HCT116 (cell line): ENCODE measurements around the gene MEGF8. TPM values are rescaled to one million over a fixed set of nuclear protein-coding genes. Genes with fewer than 3 reads are reported as not detected.

Experiments
- ATAC-seq: fragments of 200-7000 bp; cut with Tn5 transposase; 2 replicates; pipeline ENCODE4 v1.9.1; 2020; ENCODE audit warnings: mild to moderate bottlenecking, moderate library complexity
- BruUV-seq: library from RNA; stranded (reverse); fragments of 400-500 nt; replicated peaks from 2 replicates; lab custom pipeline; 2021; lab: Mats Ljungman, UMichigan
- CTCF ChIA-PET: fragments of 300-600 bp; sonication (Branson Sonifier 250); formaldehyde crosslinking; loops from one replicate; lab custom pipeline; 2021; ENCODE audit warnings: antibody characterized with exemption; lab: Charles Lee
- POLR2A ChIA-PET: fragments of 300-600, 350-600 bp; sonication (Branson Sonifier 250); formaldehyde crosslinking; loops from one replicate; lab custom pipeline; 2021; ENCODE audit warnings: antibody characterized with exemption; lab: Charles Lee
- RAD21 ChIA-PET, 2 experiments: fragments of 300-600 bp; sonication (Branson Sonifier 250); formaldehyde crosslinking; loops; one replicate each; lab custom pipeline; 2023; ENCODE audit warnings: low total read pairs in 2 of 2; ENCODE audit not compliant: uncharacterized antibody in 2 of 2, unreplicated experiment in 2 of 2, low non-redundant PET in 1 of 2; lab: Charles Lee
- DNase-seq: peaks from one replicate; pipeline ENCODE4 v3.0.0-alpha.2; 2010; ENCODE audit warnings: low read depth, low spot score
- H2AFZ ChIP-seq: fragments of 200-600 bp; shearing (Covaris generic), sonication (generic); 2 replicates; pipeline ENCODE4 v1.6.1; 2017; ENCODE audit warnings: low read depth, mixed run types, mixed read lengths, antibody characterized with exemption, low read length; ENCODE audit not compliant: poor library complexity, severe bottlenecking
- H3K27ac ChIP-seq: 2 replicates; pipeline ENCODE4 v1.5.1; 2012; ENCODE audit warnings: low read depth, low read length
- H3K27me3 ChIP-seq: fragments of 200-600 bp; sonication (generic); 2 replicates; pipeline ENCODE4 v1.6.1; 2016; ENCODE audit warnings: mixed run types, low read length, mixed read lengths; ENCODE audit not compliant: insufficient read depth
- H3K36me3 ChIP-seq, 2 experiments: fragments of 200-500 bp in 1 of 2; fragments of 200-600 bp in 1 of 2; sonication (Bioruptor generic) in 1 of 2; sonication (generic) in 1 of 2; 2 replicates each; pipeline versions ENCODE4 v1.5.1 to v1.6.1; 2014 to 2016; ENCODE audit warnings: low read length in 2 of 2, inconsistent platforms in 1 of 2, mixed read lengths in 1 of 2, mixed run types in 1 of 2; ENCODE audit not compliant: insufficient read depth in 2 of 2, control insufficient read depth in 1 of 2
- H3K4me1 ChIP-seq, 2 experiments: fragments of 200-600 bp in 1 of 2; sonication (generic) in 1 of 2; 2 replicates each; pipeline versions ENCODE4 v1.5.1 to v1.6.1; 2012 to 2017; ENCODE audit warnings: low read length in 2 of 2, inconsistent platforms in 1 of 2, mild to moderate bottlenecking in 1 of 2, mixed read lengths in 1 of 2, mixed run types in 1 of 2, moderate library complexity in 1 of 2; ENCODE audit not compliant: insufficient read depth in 2 of 2, control insufficient read depth in 1 of 2
- H3K4me2 ChIP-seq: fragments of 200-600 bp; sonication (generic); 2 replicates; pipeline ENCODE4 v1.6.1; 2017; ENCODE audit warnings: mixed run types, low read length, mixed read lengths
- H3K4me3 ChIP-seq, 2 experiments: fragments of 200-600 bp in 1 of 2; sonication (generic) in 1 of 2; replicated peaks in 1 of 2; 2 replicates each; pipeline ENCODE4 v1.5.1; 2011 to 2016; ENCODE audit warnings: low read length in 2 of 2, control low read depth in 1 of 2, low read depth in 1 of 2, mild to moderate bottlenecking in 1 of 2, mixed read lengths in 1 of 2, mixed run types in 1 of 2
- H3K79me2 ChIP-seq: fragments of 200-600 bp; sonication (generic); 2 replicates; pipeline ENCODE4 v1.6.1; 2017; ENCODE audit warnings: mild to moderate bottlenecking, mixed run types, low read length, moderate library complexity, mixed read lengths; ENCODE audit not compliant: insufficient read depth
- H3K9ac ChIP-seq: fragments of 200-600 bp; sonication (generic); 2 replicates; pipeline ENCODE4 v1.6.1; 2016; ENCODE audit warnings: low read length, mixed read lengths
- H3K9me2 ChIP-seq: fragments of 200-600 bp; sonication (generic), shearing (Covaris generic); 2 replicates; pipeline ENCODE4 v1.6.1; 2017; ENCODE audit warnings: mixed run types, mild to moderate bottlenecking, moderate library complexity; ENCODE audit not compliant: insufficient read depth
- H3K9me3 ChIP-seq, 2 experiments: fragments of 200-500 bp in 1 of 2; fragments of 200-600 bp in 1 of 2; sonication (Bioruptor generic) in 1 of 2; sonication (generic) in 1 of 2; 2 replicates each; pipeline ENCODE4 v1.6.1; 2014 to 2017; ENCODE audit warnings: low read length in 2 of 2, mixed read lengths in 2 of 2, inconsistent platforms in 1 of 2, low read depth in 1 of 2, mild to moderate bottlenecking in 1 of 2, mixed run types in 1 of 2, moderate library complexity in 1 of 2; ENCODE audit not compliant: control insufficient read depth in 1 of 2, insufficient read depth in 1 of 2
- H4K20me1 ChIP-seq: fragments of 200-600 bp; sonication (generic), shearing (Covaris generic); 2 replicates; pipeline ENCODE4 v1.6.1; 2017; ENCODE audit warnings: mixed run types, mild to moderate bottlenecking, moderate library complexity; ENCODE audit not compliant: insufficient read depth
- POLR2AphosphoS5 ChIP-seq: IDR thresholded peaks from 2 replicates; pipeline ENCODE4 v1.6.1; 2011; ENCODE audit warnings: mild to moderate bottlenecking, low read depth, low read length, moderate library complexity
- ZBTB33 ChIP-seq: IDR thresholded peaks from 2 replicates; pipeline ENCODE4 v1.6.1; 2011; ENCODE audit warnings: mild to moderate bottlenecking, low read length, moderate library complexity; ENCODE audit not compliant: insufficient replicate concordance; ENCODE audit errors: extremely low read depth
- intact Hi-C: fragments of 100-400 bp; cut with micrococcal nuclease; formaldehyde crosslinking; loops from 2 replicates; pipeline ENCODE4 v1.10.0; 2022
- total RNA-seq: library from RNA; stranded (reverse); gene quantifications from one replicate; pipeline ENCODE4 v1.2.1, GENCODE V29; 2021; ENCODE audit not compliant: unreplicated experiment

The MEGF8 gene
- total RNA-seq, 1 experiment from 2014 or later, result 24.0 TPM

- POLR2A ChIA-PET, result no interaction called here
- no peak overlapping the region for H3K9ac ChIP-seq
Observed at GRCh38 chr19:42406111-42406510, 80.7 kb downstream of the MEGF8 start.

DNA sequence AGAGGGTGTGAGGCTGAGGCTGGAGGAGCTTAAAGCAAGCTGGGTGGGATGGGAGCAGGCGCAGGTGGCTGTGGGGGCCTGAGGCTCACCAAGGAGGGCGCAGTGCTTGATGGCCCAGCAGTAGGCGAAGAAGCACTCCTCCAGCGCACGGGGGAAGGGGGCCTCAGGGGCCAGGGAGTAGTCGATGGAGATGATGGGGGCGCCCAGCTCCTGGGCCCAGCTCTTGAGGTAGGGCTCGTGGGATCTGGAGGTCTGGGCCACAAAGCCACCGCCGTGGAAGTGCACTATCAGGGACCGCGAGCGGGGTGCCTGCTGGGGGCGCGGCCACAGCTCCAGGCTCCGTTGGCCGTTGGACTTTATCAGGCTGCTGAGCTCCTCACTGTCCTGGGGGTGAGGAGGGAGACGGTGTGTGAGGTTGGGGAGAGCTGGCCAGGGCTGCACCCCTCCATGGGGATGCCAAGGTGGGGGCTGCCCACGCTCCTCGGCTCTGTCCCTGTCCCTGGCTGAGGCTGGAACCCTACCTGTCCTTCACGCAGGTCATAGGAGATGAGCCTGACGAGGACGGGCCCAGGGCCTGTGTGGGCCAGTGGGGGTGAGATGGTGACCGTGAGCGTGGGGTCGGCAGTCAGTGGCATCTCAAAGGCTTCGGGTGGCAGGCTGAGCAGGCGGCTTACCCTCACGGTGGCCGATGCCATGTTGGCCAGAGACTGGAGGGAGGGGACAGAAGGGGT lies 81.8 kb downstream of the MEGF8 start:
- H3K79me2 ChIP-seq, result peaks cover 4% of the 10 kb centered on the region; the same call in 1 of the 2 replicates
- peaks cover 11 to 16% of the 10 kb centered on the region in 2 experiments for H3K4me1 ChIP-seq
- H3K36me3 ChIP-seq, result no peaks in the 10 kb centered on the region; a peak in 2 of 4 replicates
- POLR2A ChIA-PET, result no interaction called here
- H3K4me2 ChIP-seq, result no peak overlapping the region
- no peaks in the 10 kb centered on the region for H4K20me1 ChIP-seq
- H3K9ac ChIP-seq, result no peak overlapping the region
- no peak overlapping the region for H2AFZ ChIP-seq
- no peak overlapping the region for H3K4me3 ChIP-seq
- no peak overlapping the region for H3K27ac ChIP-seq
- no peak for DNase-seq
- no peaks in the 10 kb centered on the region for H3K27me3 ChIP-seq
- intact Hi-C loops, result no loop called here
- RAD21 ChIA-PET, result no interaction called here
- no peak for TF ChIP-seq ZBTB33
- no peak for ATAC-seq
- H3K9me3 ChIP-seq, result no peaks in the 10 kb centered on the region
- CTCF ChIA-PET, result no interaction called here
- BruUV-seq, result no TSS peak
- no peaks in the 10 kb centered on the region for H3K9me2 ChIP-seq

More at GRCh38 chr19:42406111-42406510, 80.7 kb downstream of the MEGF8 start:
- ATAC-seq (no peak), DNase-seq (no peak)
- no peaks in the 10 kb centered on the region for H3K9me2 ChIP-seq
- H3K9me3 ChIP-seq, result no peaks in the 10 kb centered on the region
- ChIA-PET CTCF (no interaction called here), RAD21 (no interaction called here)
- no TSS peak for BruUV-seq
- no peak for TF ChIP-seq POLR2AphosphoS5
- intact Hi-C loops, result no loop called here
- no peak overlapping the region for H3K4me3 ChIP-seq
- no peak overlapping the region; the same call in 1 of the 2 replicates for H3K27ac ChIP-seq
- no peak overlapping the region for H2AFZ ChIP-seq
- no peaks in the 10 kb centered on the region; a peak in 2 of 4 replicates for H3K36me3 ChIP-seq
- no peak overlapping the region for H3K4me2 ChIP-seq
- H3K4me1 ChIP-seq, result peaks cover 4 to 9% of the 10 kb centered on the region in 2 experiments; a peak in 3 of 4 replicates
- H4K20me1 ChIP-seq, result no peaks in the 10 kb centered on the region
- H3K27me3 ChIP-seq, result no peaks in the 10 kb centered on the region
- peaks cover 4% of the 10 kb centered on the region; the same call in 1 of the 2 replicates for H3K79me2 ChIP-seq
